HG03045 (cell line): ENCODE measurements around the gene TMEM109.
"Not testable (repeated sequence)": the region's sequence is repeated elsewhere in the genome, so short reads cannot be mapped to it uniquely, and the experiment has no call there.

Source experiments
- ATAC-seq: cut with Tn5 transposase; IDR thresholded peaks from one replicate; pipeline ENCODE4 v1.9.1; 2021; ENCODE audit warnings: mild to moderate bottlenecking, moderate library complexity; ENCODE audit not compliant: unreplicated experiment

Gene TMEM109

GRCh38 chr11:60909680-60910280 is 4.2 kb upstream of the TMEM109 start:
- not testable (repeated sequence) for ATAC-seq

GRCh38 chr11:60910281-60910687 is 3.7 kb upstream of the TMEM109 start:
- ATAC-seq = peak; percentile 31

GRCh38 chr11:60910711-60911380 is 3.1 kb upstream of the TMEM109 start:
- no peak for ATAC-seq

GRCh38 chr11:60912223-60912850 is 1.6 kb upstream of the TMEM109 start:
- ATAC-seq = no peak

GRCh38 chr11:60912851-60913528 is 968 bp upstream of the TMEM109 start:
- ATAC-seq = no peak

GRCh38 chr11:60914633-60915247 is 782 bp downstream of the TMEM109 start:
- ATAC-seq = peak; percentile 3

DNA sequence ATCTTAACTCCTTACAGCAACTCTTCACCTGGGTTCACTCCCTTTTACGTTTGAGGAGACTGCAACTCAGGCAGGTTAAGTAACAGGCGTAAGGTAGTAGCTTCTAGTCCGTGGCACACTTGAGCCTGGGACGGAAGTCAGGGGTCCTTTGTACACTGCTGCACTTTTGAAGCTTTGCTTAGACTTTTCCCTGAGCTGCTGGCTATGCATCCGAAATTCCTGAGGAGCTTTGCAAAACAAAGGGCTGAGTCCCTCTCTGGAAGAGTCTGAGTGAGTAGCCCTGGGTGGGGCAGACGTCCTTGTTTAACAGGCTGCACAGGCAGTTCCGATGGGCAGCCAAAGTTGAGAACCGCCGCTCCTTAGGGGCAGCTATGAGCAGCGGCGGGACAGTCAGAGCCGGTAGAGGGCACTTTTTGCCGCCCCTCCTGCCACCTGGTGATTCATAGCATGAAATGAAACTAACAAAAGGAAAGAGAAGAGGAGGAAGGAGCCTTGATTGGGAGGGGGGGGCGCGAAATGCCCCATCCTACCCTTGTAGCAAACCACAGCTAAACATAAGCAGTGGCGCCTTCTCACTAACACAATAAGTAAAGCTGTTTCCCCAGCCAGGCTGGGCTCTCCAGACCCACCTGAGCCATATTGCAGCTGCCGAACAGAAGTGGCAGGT is 1.4 kb downstream of the TMEM109 start:
- ATAC-seq = peak; percentile 35

DNA sequence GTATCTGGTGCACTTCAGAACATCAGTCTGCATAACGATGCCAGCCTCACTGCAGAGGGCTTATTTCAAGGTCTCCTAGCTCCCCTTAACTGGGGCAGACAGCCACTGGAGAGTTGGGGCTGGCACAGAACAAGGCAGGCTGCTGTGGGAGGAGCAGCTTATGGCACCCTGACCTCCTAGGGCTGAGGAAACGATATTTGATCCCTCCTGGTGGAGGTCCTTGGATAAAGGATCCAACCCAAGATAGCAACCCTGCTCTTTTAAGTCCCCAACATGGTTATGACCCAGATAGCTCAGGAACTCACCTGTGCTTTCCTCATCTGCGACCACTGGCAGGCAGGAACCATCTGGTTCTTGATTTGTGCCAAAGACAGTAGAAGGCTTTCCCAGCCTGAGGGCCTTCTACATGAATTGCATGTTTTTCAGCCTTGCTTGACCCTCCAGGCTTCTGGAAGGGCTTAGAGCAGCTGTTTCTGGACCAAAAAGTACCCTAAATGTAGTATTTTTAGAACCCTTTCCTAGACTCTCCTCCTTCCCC is 2.8 kb downstream of the TMEM109 start:
- ATAC-seq = no peak

GRCh38 chr11:60917267-60917666 is 3.3 kb downstream of the TMEM109 start:
- ATAC-seq = no peak

GRCh38 chr11:60918251-60918938 is 4.4 kb downstream of the TMEM109 start:
- no peak for ATAC-seq

- no peak for ATAC-seq
Observed at GRCh38 chr11:60918939-60919265, 4.9 kb downstream of the TMEM109 start.

GRCh38 chr11:60919320-60919719 is 5.4 kb downstream of the TMEM109 start:
- ATAC-seq = no peak

DNA sequence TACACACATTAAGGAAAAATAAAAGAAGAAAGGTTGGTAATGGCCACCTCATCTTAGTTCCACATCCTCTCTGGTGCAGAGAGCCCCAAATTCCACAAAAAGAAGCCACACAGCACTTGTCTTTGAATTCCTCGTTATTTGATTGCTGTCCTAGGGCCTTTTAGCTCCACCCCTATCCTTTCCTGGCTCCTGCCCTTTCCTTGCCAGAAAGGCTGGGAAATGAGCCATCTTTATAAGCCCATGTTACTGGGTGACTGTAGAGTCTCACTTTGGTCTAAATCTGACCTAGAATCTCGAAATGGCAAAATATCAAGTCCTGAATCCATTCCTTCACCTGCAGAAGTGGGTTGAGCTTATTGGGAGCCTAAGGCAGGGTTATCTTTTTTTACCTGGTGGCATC is 6.0 kb downstream of the TMEM109 start:
- ATAC-seq = no peak

GRCh38 chr11:60921259-60921658 is 7.3 kb downstream of the TMEM109 start:
- no peak for ATAC-seq

GRCh38 chr11:60921777-60922335 is 7.9 kb downstream of the TMEM109 start:
- no peak for ATAC-seq

DNA sequence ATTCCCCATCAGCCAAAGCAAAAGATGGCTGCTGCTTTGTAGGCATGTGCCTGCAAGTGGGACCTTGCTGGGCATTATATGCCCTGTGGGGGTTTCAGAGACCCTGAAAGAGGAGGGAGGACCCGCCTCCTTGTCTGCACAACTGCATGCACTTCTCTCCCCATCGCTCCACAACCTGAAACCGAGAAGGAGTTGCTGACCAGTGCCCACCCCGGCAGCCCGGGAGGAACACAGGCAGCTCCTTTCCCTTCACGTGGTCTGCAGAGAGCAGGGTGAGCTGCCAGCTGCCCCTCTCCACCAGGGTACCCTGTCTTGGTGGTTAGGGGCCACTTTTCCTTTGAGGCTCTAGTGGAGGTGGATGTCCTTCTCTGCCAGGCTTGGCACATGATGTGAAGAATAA is 8.9 kb downstream of the TMEM109 start:
- no peak for ATAC-seq

- no peak for ATAC-seq
Observed at GRCh38 chr11:60923326-60923725, 9.4 kb downstream of the TMEM109 start.

- ATAC-seq = no peak
Observed at GRCh38 chr11:60923800-60924109, 9.8 kb downstream of the TMEM109 start.

- peak; percentile 41 for ATAC-seq
Observed at GRCh38 chr11:60924110-60924905, 10.3 kb downstream of the TMEM109 start, which contains the start of gene TMEM132A. TMEM132A (plus strand) TSS chr11:60924460; CDS start chr11:60924634, 174 bp downstream.
